Spinal cord (tissue), 10 donors: ENCODE data around the gene PAX5. TPM values are rescaled to one million over a fixed set of nuclear protein-coding genes. Genes with fewer than 3 reads are reported as not detected.

ENCODE experiments used
- DNase-seq, 6 donors: peaks; one replicate each; pipeline versions ENCODE4 v3.0.0 to v3.0.0-alpha.2; 2013 to 2015; ENCODE audit warnings: low spot score in 6 of 6, low read depth in 4 of 6
- H3K27ac ChIP-seq: one replicate; pipeline ENCODE4 v1.5.1; 2013; ENCODE audit warnings: low read depth, low read length, control low read depth
- H3K27me3 ChIP-seq: one replicate; pipeline ENCODE4 v1.6.1; 2013; ENCODE audit warnings: low read length; ENCODE audit not compliant: control insufficient read depth, insufficient read depth
- H3K36me3 ChIP-seq: one replicate; pipeline ENCODE4 v1.6.1; 2013; ENCODE audit warnings: low read length; ENCODE audit not compliant: control insufficient read depth, insufficient read depth
- H3K4me1 ChIP-seq: one replicate; pipeline ENCODE4 v1.6.1; 2013; ENCODE audit warnings: low read length; ENCODE audit not compliant: control insufficient read depth, insufficient read depth
- H3K4me3 ChIP-seq: one replicate; pipeline ENCODE4 v1.5.1; 2013; ENCODE audit warnings: low read depth, low read length, control low read depth
- H3K9me3 ChIP-seq: one replicate; pipeline ENCODE4 v1.6.1; 2013; ENCODE audit warnings: low read length; ENCODE audit not compliant: control insufficient read depth, insufficient read depth
- WGBS: methylation state at CpG from one replicate; pipeline ENCODE4 v1.1.5; 2013; ENCODE audit warnings: missing lambda C conversion rate; ENCODE audit not compliant: insufficient coverage; 5-methylcytosine and 5-hydroxymethylcytosine counted together
- polyA plus RNA-seq, 2 donors: library from polyadenylated mRNA; unstranded; fragments of 120-200 nt; gene quantifications; one replicate each; pipeline ENCODE4 v1.2.1, GENCODE V29; 2013; ENCODE audit not compliant: insufficient read length in 2 of 2
- total RNA-seq, 2 donors: library from RNA; depleted of rRNA in 1 of 2; stranded (reverse); fragments of 120-200 nt in 1 of 2; fragments of >200 nt in 1 of 2; gene quantifications; one replicate each; pipeline versions ENCODE4 v1.2.3 to v1.2.4, GENCODE V29; 2013 to 2014
- donor health status: healthy.

PAX5 gene
- total and polyA plus RNA-seq, 4 donors = 0.89 to 2.6 (median 1.1) TPM

- H3K9me3 ChIP-seq = no peaks in the 10 kb centered on the region
- peaks cover 19% of the 10 kb centered on the region for H3K4me1 ChIP-seq
- no peaks in the 10 kb centered on the region for H3K36me3 ChIP-seq
- H3K27me3 ChIP-seq = peaks cover 5% of the 10 kb centered on the region
- 21% methylated on average over 14 of the region's 15 CpGs for WGBS
- H3K4me3 ChIP-seq = no peak overlapping the region
- DNase-seq = peak in 5 of 6 donors; percentile 39 to 91 (median 50)
- no peak overlapping the region for H3K27ac ChIP-seq
Observed at GRCh38 chr9:36802201-36802920, 231.7 kb downstream of the PAX5 start.

GRCh38 chr9:36800455-36800854 lies 233.6 kb downstream of the PAX5 start:
- no peaks in the 10 kb centered on the region for H3K9me3 ChIP-seq
- peaks cover 19% of the 10 kb centered on the region for H3K4me1 ChIP-seq
- WGBS = 94% methylated on average over 2 of the region's 3 CpGs
- H3K36me3 ChIP-seq = no peaks in the 10 kb centered on the region
- no peak overlapping the region for H3K27ac ChIP-seq
- no peak overlapping the region for H3K4me3 ChIP-seq
- peaks cover 3% of the 10 kb centered on the region for H3K27me3 ChIP-seq
- DNase-seq = no peak

- H3K27me3 ChIP-seq = peaks cover 2% of the 10 kb centered on the region
- H3K9me3 ChIP-seq = no peaks in the 10 kb centered on the region
- WGBS = 36% methylated on average over 3 of the region's 6 CpGs
- H3K4me3 ChIP-seq = no peak overlapping the region
- H3K27ac ChIP-seq = no peak overlapping the region
- peak in 2 of 6 donors; percentile 33 to 66 for DNase-seq
- no peaks in the 10 kb centered on the region for H3K36me3 ChIP-seq
- H3K4me1 ChIP-seq = peaks cover 15% of the 10 kb centered on the region
Observed at GRCh38 chr9:36798350-36799065, 235.6 kb downstream of the PAX5 start.

GRCh38 chr9:36797471-36798220 lies 236.4 kb downstream of the PAX5 start:
- DNase-seq = no peak
- peaks cover 2% of the 10 kb centered on the region for H3K27me3 ChIP-seq
- peaks cover 15% of the 10 kb centered on the region for H3K4me1 ChIP-seq
- H3K4me3 ChIP-seq = no peak overlapping the region
- H3K27ac ChIP-seq = no peak overlapping the region
- no peaks in the 10 kb centered on the region for H3K9me3 ChIP-seq
- H3K36me3 ChIP-seq = no peaks in the 10 kb centered on the region
- 87% methylated on average over 12 of the region's 17 CpGs for WGBS

GRCh38 chr9:36796671-36797419 lies 237.2 kb downstream of the PAX5 start:
- Histone ChIP-seq H3K36me3 (no peaks in the 10 kb centered on the region), H3K9me3 (no peaks in the 10 kb centered on the region), H3K4me3 (no peak overlapping the region), H3K27me3 (peaks cover 2% of the 10 kb centered on the region), H3K27ac (no peak overlapping the region), H3K4me1 (peaks cover 7% of the 10 kb centered on the region)
- DNase-seq = no peak
- WGBS = 70% methylated on average over 5 of the region's 5 CpGs

GRCh38 chr9:36794461-36794860 lies 239.6 kb downstream of the PAX5 start:
- DNase-seq = peak in 1 of 6 donors; percentile 84
- WGBS = 72% methylated on average over 5 of the region's 5 CpGs
- Histone ChIP-seq H3K4me1 (no peaks in the 10 kb centered on the region), H3K27ac (no peak overlapping the region), H3K36me3 (no peaks in the 10 kb centered on the region), H3K27me3 (no peaks in the 10 kb centered on the region), H3K4me3 (no peak overlapping the region), H3K9me3 (no peaks in the 10 kb centered on the region)

- WGBS = 70% methylated on average over 1 of the region's 2 CpGs
- peak in 1 of 6 donors; percentile 18 for DNase-seq
- Histone ChIP-seq H3K4me1 (no peaks in the 10 kb centered on the region), H3K9me3 (no peaks in the 10 kb centered on the region), H3K4me3 (no peak overlapping the region), H3K27me3 (no peaks in the 10 kb centered on the region), H3K27ac (no peak overlapping the region), H3K36me3 (no peaks in the 10 kb centered on the region)
Observed at GRCh38 chr9:36793277-36793676, 240.8 kb downstream of the PAX5 start.

GRCh38 chr9:36791222-36791950 lies 242.7 kb downstream of the PAX5 start:
- Histone ChIP-seq H3K36me3 (no peaks in the 10 kb centered on the region), H3K4me1 (no peaks in the 10 kb centered on the region), H3K4me3 (no peak overlapping the region), H3K27me3 (no peaks in the 10 kb centered on the region), H3K9me3 (no peaks in the 10 kb centered on the region), H3K27ac (no peak overlapping the region)
- DNase-seq = no peak
- WGBS = 75% methylated on average over 8 of the region's 9 CpGs

GRCh38 chr9:36789886-36790285 lies 244.2 kb downstream of the PAX5 start:
- 60% methylated on average over 3 of the region's 3 CpGs for WGBS
- Histone ChIP-seq H3K4me1 (no peaks in the 10 kb centered on the region), H3K27me3 (no peaks in the 10 kb centered on the region)

More at GRCh38 chr9:36789886-36790285, 244.2 kb downstream of the PAX5 start:
- H3K27ac ChIP-seq = no peak overlapping the region
- no peaks in the 10 kb centered on the region for H3K9me3 ChIP-seq
- no peak overlapping the region for H3K4me3 ChIP-seq
- DNase-seq = no peak
- H3K36me3 ChIP-seq = no peaks in the 10 kb centered on the region
